Kidney tubule cell (primary cell): ENCODE results near the gene CORO7.

Experiments
- DNase-seq: peaks from one replicate; pipeline ENCODE4 v3.0.0-alpha.2; 2018; ENCODE audit warnings: low spot score

Gene CORO7

GRCh38 chr16:4371357-4372000, 44.9 kb downstream of the CORO7 start, which contains the start of gene VASN:
VASN (plus strand) TSS chr16:4371848; CDS start chr16:4380878, 9,030 bp downstream.
- peak; percentile 77 for DNase-seq

GRCh38 chr16:4370570-4371356, 45.6 kb downstream of the CORO7 start:
- peak; percentile 71 for DNase-seq

GRCh38 chr16:4370151-4370550, 46.2 kb downstream of the CORO7 start:
- DNase-seq: no peak

- peak; percentile 87 for DNase-seq
These were observed 47.2 kb downstream of the CORO7 start for GRCh38 chr16:4369007-4369733.

GRCh38 chr16:4367393-4367856, 49.0 kb downstream of the CORO7 start:
- DNase-seq: no peak

GRCh38 chr16:4366016-4366415, 50.4 kb downstream of the CORO7 start:
- no peak for DNase-seq

- DNase-seq: no peak
These were observed 50.8 kb downstream of the CORO7 start for GRCh38 chr16:4365615-4366014.

GRCh38 chr16:4365014-4365406, 51.4 kb downstream of the CORO7 start:
- no peak for DNase-seq

GRCh38 chr16:4364196-4365013, 52.0 kb downstream of the CORO7 start:
- no peak for DNase-seq

- no peak for DNase-seq
These were observed 53.8 kb downstream of the CORO7 start for GRCh38 chr16:4362476-4363135.

GRCh38 chr16:4361944-4362311, 54.5 kb downstream of the CORO7 start:
- DNase-seq: no peak

- DNase-seq: no peak
These were observed 55.1 kb downstream of the CORO7 start for GRCh38 chr16:4361033-4361943.

- DNase-seq: no peak
These were observed 55.8 kb downstream of the CORO7 start for GRCh38 chr16:4360538-4361021.

GRCh38 chr16:4359914-4360313, 56.5 kb downstream of the CORO7 start:
- no peak for DNase-seq

GRCh38 chr16:4358831-4359561, 57.4 kb downstream of the CORO7 start:
- DNase-seq: peak; percentile 44

GRCh38 chr16:4358236-4358635, 58.2 kb downstream of the CORO7 start:
- DNase-seq: no peak

GRCh38 chr16:4356820-4357219, 59.6 kb downstream of the CORO7 start:
- no peak for DNase-seq

GRCh38 chr16:4354512-4355409, 61.6 kb downstream of the CORO7 start:
- no peak for DNase-seq
